Peyer's patch (tissue), 4 donors: Measurements from ENCODE around the gene S100A6.

ENCODE experiments used
- CTCF ChIP-seq, 6 experiments: fragments of 450-650 bp in 4 of 6; fragments of 200-600 bp in 2 of 6; sonication (generic) in 1 of 6; IDR thresholded peaks; one replicate each; pipeline ENCODE4 v1.5.1; 2017 to 2019; ENCODE audit warnings: antibody characterized with exemption in 6 of 6, mild to moderate bottlenecking in 3 of 6, moderate library complexity in 1 of 6
- POLR2A ChIP-seq, 2 donors: fragments of 450-650 bp; IDR thresholded peaks; one replicate each; pipeline ENCODE4 v1.5.1; 2017; ENCODE audit warnings: antibody characterized with exemption in 2 of 2, mild to moderate bottlenecking in 2 of 2, moderate library complexity in 2 of 2

- TF ChIP-seq CTCF (IDR thresholded peaks at IDR 0.05) = no peak
- no peak for TF ChIP-seq POLR2A (IDR thresholded peaks at IDR 0.05)
Observed at GRCh38 chr1:153563483-153563901, 27.7 kb upstream of the S100A6 start.
